ENCODE data around the gene ZBTB9.

GRCh38 chr6:33417128-33417902 lies 37.1 kb upstream of the ZBTB9 start:
- TF ChIP-seq CTCF (IDR thresholded peaks at IDR 0.05) (no peak), POLR2A (IDR thresholded peaks at IDR 0.05; ENCODE audit: low read depth) (no peak), POLR2AphosphoS5 (IDR thresholded peaks at IDR 0.05) (peak in 1 of 2 donors; percentile 53), EP300 (IDR thresholded peaks at IDR 0.05) (no peak)

Data from esophagus muscularis mucosa (tissue), 4 donors.